CD4-positive, alpha-beta T cell (primary cell): ENCODE results near the gene BECN2. TPM values are rescaled to one million over a fixed set of nuclear protein-coding genes. Genes with fewer than 3 reads are reported as not detected.

Experiments used
- ATAC-seq: fragments of 200-7000 bp; cut with Tn5 transposase; one replicate; pipeline ENCODE4 v1.10.0; 2022; ENCODE audit warnings: mild to moderate bottlenecking; ENCODE audit not compliant: poor library complexity
- CTCF ChIA-PET: fragments of 350-600 bp; sonication (Branson Sonifier 250); formaldehyde crosslinking; loops from one replicate; lab custom pipeline; 2021; ENCODE audit warnings: antibody characterized with exemption, inconsistent platforms; lab: Charles Lee
- POLR2A ChIA-PET: fragments of 350-600 bp; sonication (Branson Sonifier 250); formaldehyde crosslinking; loops from one replicate; lab custom pipeline; 2021; ENCODE audit warnings: antibody characterized with exemption, inconsistent platforms; lab: Charles Lee
- DNase-seq, 14 experiments: peaks; one replicate each; pipeline ENCODE4 v3.0.0-alpha.2; 2013 to 2020; ENCODE audit warnings: mixed read lengths in 2 of 14
- H3K27ac ChIP-seq, 2 donors: one replicate each; pipeline versions ENCODE4 v1.5.1 to v1.7.0; 2013; ENCODE audit warnings: low read length in 2 of 2, low read depth in 1 of 2, mild to moderate bottlenecking in 1 of 2
- H3K27me3 ChIP-seq, 2 experiments: 1 replicate in 1 of 2; 2 replicates in 1 of 2; pipeline versions ENCODE4 v1.6.1 to v1.7.0; 2013; ENCODE audit warnings: low read length in 2 of 2, control low read depth in 1 of 2, mild to moderate bottlenecking in 1 of 2, moderate library complexity in 1 of 2; ENCODE audit not compliant: insufficient read depth in 2 of 2, control insufficient read depth in 1 of 2
- H3K36me3 ChIP-seq: one replicate; pipeline ENCODE4 v1.6.1; 2013; ENCODE audit warnings: low read length, control low read depth; ENCODE audit not compliant: insufficient read depth
- H3K4me1 ChIP-seq: one replicate; pipeline ENCODE4 v1.6.1; 2013; ENCODE audit warnings: low read length, control low read depth; ENCODE audit not compliant: insufficient read depth
- H3K4me3 ChIP-seq: one replicate; pipeline ENCODE4 v1.5.1; 2013; ENCODE audit warnings: mild to moderate bottlenecking, low read length, moderate library complexity
- H3K9me3 ChIP-seq, 2 experiments: 1 replicate in 1 of 2; 2 replicates in 1 of 2; pipeline versions ENCODE4 v1.6.1 to v1.7.0; 2013; ENCODE audit warnings: low read length in 2 of 2, mild to moderate bottlenecking in 2 of 2, control low read depth in 1 of 2, moderate library complexity in 1 of 2; ENCODE audit not compliant: control insufficient read depth in 1 of 2, insufficient read depth in 1 of 2
- H3K27ac Mint-ChIP-seq: one replicate; pipeline ENCODE4 v1.8.0; 2020; ENCODE audit warnings: mixed read lengths
- H3K27me3 Mint-ChIP-seq: one replicate; pipeline ENCODE4 v1.8.0; 2021; ENCODE audit warnings: mixed read lengths
- H3K36me3 Mint-ChIP-seq: one replicate; pipeline ENCODE4 v1.8.0; 2021; ENCODE audit warnings: low read depth, mixed read lengths
- H3K4me1 Mint-ChIP-seq: one replicate; pipeline ENCODE4 v1.8.0; 2021; ENCODE audit warnings: low read depth, mixed read lengths
- H3K4me3 Mint-ChIP-seq: one replicate; pipeline ENCODE4 v1.8.0; 2020; ENCODE audit warnings: mild to moderate bottlenecking, mixed read lengths
- H3K9me3 Mint-ChIP-seq: one replicate; pipeline ENCODE4 v1.8.0; 2020; ENCODE audit warnings: mixed read lengths
- CTCF ChIP-seq: fragments of 200-600 bp; IDR thresholded peaks from one replicate; pipeline ENCODE4 v1.8.0; 2022; ENCODE audit warnings: antibody characterized with exemption, mild to moderate bottlenecking
- intact Hi-C, 2 experiments: fragments of 100-400 bp; cut with DNase I in 1 of 2; cut with micrococcal nuclease in 1 of 2; formaldehyde crosslinking; loops; one replicate each; pipeline versions ENCODE4 v1.15.1 to v1.9.0; 2023 to 2025; cut with DNase I, micrococcal nuclease
- total RNA-seq, 174 experiments: library from RNA in 2 of 174; stranded (reverse) in 2 of 174; gene quantifications; one replicate each; pipeline ENCODE4 v1.2.3 and lab custom pipeline; 2021 to 2026

The BECN2 gene
- total RNA-seq, 2 experiments from 2014 or later = not detected

GRCh38 chr1:241962153-241962552 is 4.6 kb downstream of the BECN2 start:
- Mint-ChIP-seq H3K4me3 (no peak overlapping the region), H3K4me1 (no peaks in the 10 kb centered on the region)
- intact Hi-C loops = no loop called here

GRCh38 chr1:241963722-241964121 is 6.2 kb downstream of the BECN2 start:
- TF ChIP-seq CTCF = no peak
- H3K4me3 ChIP-seq = no peak overlapping the region
- no peaks in the 10 kb centered on the region for H3K27me3 ChIP-seq
- CTCF ChIA-PET = no interaction called here
- Mint-ChIP-seq H3K4me1 (no peaks in the 10 kb centered on the region), H3K9me3 (no peaks in the 10 kb centered on the region), H3K27ac (no peak overlapping the region), H3K36me3 (no peaks in the 10 kb centered on the region), H3K4me3 (no peak overlapping the region), H3K27me3 (no peaks in the 10 kb centered on the region)
- POLR2A ChIA-PET = interaction anchor here (0.7 kb wide), 1 partner anchor 324 kb away, joined by 3 read pairs; no protein-coding TSS in a partner anchor
- H3K4me1 ChIP-seq = no peaks in the 10 kb centered on the region
- no peaks in the 10 kb centered on the region for H3K9me3 ChIP-seq
- no peak for DNase-seq
- ATAC-seq = no peak
- intact Hi-C loops = no loop called here
- no peaks in the 10 kb centered on the region for H3K36me3 ChIP-seq
- H3K27ac ChIP-seq = no peak overlapping the region

More at GRCh38 chr1:241962153-241962552, 4.6 kb downstream of the BECN2 start:
- Histone ChIP-seq H3K9me3 (peaks cover 0 to 3% of the 10 kb centered on the region in 2 experiments), H3K36me3 (no peaks in the 10 kb centered on the region), H3K27ac (no peak overlapping the region), H3K4me3 (no peak overlapping the region), H3K4me1 (no peaks in the 10 kb centered on the region), H3K27me3 (no peaks in the 10 kb centered on the region)
- Mint-ChIP-seq H3K27me3 (no peaks in the 10 kb centered on the region), H3K9me3 (no peaks in the 10 kb centered on the region), H3K27ac (no peak overlapping the region), H3K36me3 (no peaks in the 10 kb centered on the region)
- ATAC-seq (no peak), DNase-seq (no peak)
- no peak for TF ChIP-seq CTCF
- ChIA-PET POLR2A (interaction anchor here (0.6 kb wide), 1 partner anchor 305 kb away, joined by 3 read pairs; no protein-coding TSS in a partner anchor), CTCF (interaction anchor here (0.5 kb wide), 1 partner anchor 58 kb away, joined by 4 read pairs; no protein-coding TSS in a partner anchor)

- no peak for TF ChIP-seq CTCF
- no peak overlapping the region for H3K27ac ChIP-seq
- intact Hi-C loops = no loop called here
- Mint-ChIP-seq H3K36me3 (no peaks in the 10 kb centered on the region), H3K9me3 (no peaks in the 10 kb centered on the region), H3K27ac (no peak overlapping the region), H3K27me3 (no peaks in the 10 kb centered on the region), H3K4me3 (no peak overlapping the region), H3K4me1 (no peaks in the 10 kb centered on the region)
- CTCF ChIA-PET = no interaction called here
- POLR2A ChIA-PET = interaction anchor here (0.7 kb wide), 1 partner anchor 325 kb away, joined by 3 read pairs; no protein-coding TSS in a partner anchor
- ATAC-seq = no peak
- H3K9me3 ChIP-seq = no peaks in the 10 kb centered on the region
- no peaks in the 10 kb centered on the region for H3K27me3 ChIP-seq
- H3K36me3 ChIP-seq = no peaks in the 10 kb centered on the region
- H3K4me1 ChIP-seq = no peaks in the 10 kb centered on the region
- peak in 3 of 14 experiments; percentile 1 to 21 (median 11) for DNase-seq
- H3K4me3 ChIP-seq = no peak overlapping the region
These were observed 7.1 kb downstream of the BECN2 start for GRCh38 chr1:241964550-241965282.
